Body of pancreas (tissue), 4 donors: ENCODE measurements around the gene CFAP70. TPM values are rescaled to one million over a fixed set of nuclear protein-coding genes. Genes with fewer than 3 reads are reported as not detected.
A peak's percentile ranks its signal among the peaks of the same experiment; 100 is the strongest.

ENCODE experiments used
- ATAC-seq: fragments of 150-250 bp; one replicate; pipeline ENCODE4 v1.9.1; 2016
- DNase-seq, 4 donors: peaks; one replicate each; pipeline ENCODE4 v3.0.0-alpha.2; 2019
- H3K27ac ChIP-seq, 4 donors: fragments of 200-600 bp; sonication (generic); 1 replicate in 3 of 4; 2 replicates in 1 of 4; pipeline versions ENCODE4 v1.5.1 to v1.6.1; 2016 to 2019; ENCODE audit warnings: mild to moderate bottlenecking in 1 of 4, mixed read lengths in 1 of 4, moderate library complexity in 1 of 4
- H3K27me3 ChIP-seq, 2 donors: fragments of 200-600 bp; sonication (generic); one replicate each; pipeline ENCODE4 v1.6.0; 2016; ENCODE audit warnings: mild to moderate bottlenecking in 1 of 2
- H3K36me3 ChIP-seq, 2 donors: fragments of 200-600 bp; sonication (generic); replicated peaks in 1 of 2; 2 replicates each; pipeline ENCODE4 v1.5.1; 2016; ENCODE audit warnings: low read depth in 2 of 2; ENCODE audit not compliant: insufficient read depth in 1 of 2
- H3K4me1 ChIP-seq: fragments of 200-600 bp; sonication (generic); one replicate; pipeline ENCODE4 v1.6.0; 2016
- H3K4me3 ChIP-seq, 2 donors: fragments of 200-600 bp; sonication (generic); 1 replicate in 1 of 2; 2 replicates in 1 of 2; pipeline ENCODE4 v1.5.1; 2016 to 2019
- H3K9me3 ChIP-seq, 3 donors: fragments of 200-600 bp; sonication (generic); 1 replicate in 2 of 3; 2 replicates in 1 of 3; pipeline ENCODE4 v1.5.1; 2016
- POLR2A ChIP-seq, 3 donors: fragments of 450-650 bp; IDR thresholded peaks; one replicate each; pipeline ENCODE4 v1.6.1; 2016; ENCODE audit warnings: antibody characterized with exemption in 3 of 3, mild to moderate bottlenecking in 2 of 3
- WGBS, 2 donors: methylation state at CpG; one replicate each; pipeline ENCODE4 v1.1.5; 2017; 5-methylcytosine and 5-hydroxymethylcytosine counted together
- intact Hi-C: fragments of 100-400 bp; cut with DNase I; formaldehyde crosslinking; loops from one replicate; pipeline ENCODE4 v1.15.1; 2023
- total RNA-seq, 2 donors: library from RNA; depleted of rRNA; stranded (reverse); fragments of >200 nt; gene quantifications; one replicate each; pipeline ENCODE4 v1.1.0, GENCODE V29; 2016
- TF ChIP-seq, protein P1 (sequence below), 7 experiments: fragments of 450-650 bp in 4 of 7; fragments of 200-600 bp in 3 of 7; sonication (generic) in 3 of 7; IDR thresholded peaks; one replicate each; pipeline ENCODE4 v1.5.1; 2016 to 2019; ENCODE audit warnings: antibody characterized with exemption in 7 of 7

The CFAP70 gene
- total RNA-seq, 2 donors from 2014 or later: 8.8 to 11.5 TPM

DNA sequence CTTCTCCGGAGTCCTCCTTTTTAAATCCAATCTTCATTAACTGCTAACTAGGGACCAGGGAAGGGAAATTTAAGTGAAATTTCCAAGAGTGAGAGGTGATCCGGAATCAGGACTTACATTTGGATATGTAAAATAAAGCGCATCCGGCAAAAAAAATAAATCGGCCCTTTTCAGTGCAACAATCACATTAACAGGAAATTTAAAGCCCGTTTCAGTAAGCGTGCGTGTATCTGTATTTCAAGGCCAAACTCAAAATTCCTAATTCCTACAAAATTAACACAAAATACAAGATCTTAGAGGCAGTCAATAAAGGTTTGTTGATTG lies 112.4 kb downstream of the CFAP70 start:
- 0 to 2% methylated on average over 8 of the region's 8 CpGs for WGBS, 2 donors
- Histone ChIP-seq H3K27ac (peak overlapping the region; percentile 58 to 90 (median 86)), H3K4me1 (peaks cover 26% of the 10 kb centered on the region), H3K27me3 (no peaks in the 10 kb centered on the region), H3K36me3 (peaks cover 0 to 12% of the 10 kb centered on the region in 2 donors), H3K4me3 (peak overlapping the region; percentile 14 to 89), H3K9me3 (no peaks in the 10 kb centered on the region)
- intact Hi-C loops: no loop called here
- no peak for ATAC-seq
- TF ChIP-seq POLR2A (IDR thresholded peaks at IDR 0.05): no peak
- TF ChIP-seq, protein P1, sequence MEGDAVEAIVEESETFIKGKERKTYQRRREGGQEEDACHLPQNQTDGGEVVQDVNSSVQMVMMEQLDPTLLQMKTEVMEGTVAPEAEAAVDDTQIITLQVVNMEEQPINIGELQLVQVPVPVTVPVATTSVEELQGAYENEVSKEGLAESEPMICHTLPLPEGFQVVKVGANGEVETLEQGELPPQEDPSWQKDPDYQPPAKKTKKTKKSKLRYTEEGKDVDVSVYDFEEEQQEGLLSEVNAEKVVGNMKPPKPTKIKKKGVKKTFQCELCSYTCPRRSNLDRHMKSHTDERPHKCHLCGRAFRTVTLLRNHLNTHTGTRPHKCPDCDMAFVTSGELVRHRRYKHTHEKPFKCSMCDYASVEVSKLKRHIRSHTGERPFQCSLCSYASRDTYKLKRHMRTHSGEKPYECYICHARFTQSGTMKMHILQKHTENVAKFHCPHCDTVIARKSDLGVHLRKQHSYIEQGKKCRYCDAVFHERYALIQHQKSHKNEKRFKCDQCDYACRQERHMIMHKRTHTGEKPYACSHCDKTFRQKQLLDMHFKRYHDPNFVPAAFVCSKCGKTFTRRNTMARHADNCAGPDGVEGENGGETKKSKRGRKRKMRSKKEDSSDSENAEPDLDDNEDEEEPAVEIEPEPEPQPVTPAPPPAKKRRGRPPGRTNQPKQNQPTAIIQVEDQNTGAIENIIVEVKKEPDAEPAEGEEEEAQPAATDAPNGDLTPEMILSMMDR (IDR thresholded peaks at IDR 0.05): no peak
- no peak for DNase-seq

DNA sequence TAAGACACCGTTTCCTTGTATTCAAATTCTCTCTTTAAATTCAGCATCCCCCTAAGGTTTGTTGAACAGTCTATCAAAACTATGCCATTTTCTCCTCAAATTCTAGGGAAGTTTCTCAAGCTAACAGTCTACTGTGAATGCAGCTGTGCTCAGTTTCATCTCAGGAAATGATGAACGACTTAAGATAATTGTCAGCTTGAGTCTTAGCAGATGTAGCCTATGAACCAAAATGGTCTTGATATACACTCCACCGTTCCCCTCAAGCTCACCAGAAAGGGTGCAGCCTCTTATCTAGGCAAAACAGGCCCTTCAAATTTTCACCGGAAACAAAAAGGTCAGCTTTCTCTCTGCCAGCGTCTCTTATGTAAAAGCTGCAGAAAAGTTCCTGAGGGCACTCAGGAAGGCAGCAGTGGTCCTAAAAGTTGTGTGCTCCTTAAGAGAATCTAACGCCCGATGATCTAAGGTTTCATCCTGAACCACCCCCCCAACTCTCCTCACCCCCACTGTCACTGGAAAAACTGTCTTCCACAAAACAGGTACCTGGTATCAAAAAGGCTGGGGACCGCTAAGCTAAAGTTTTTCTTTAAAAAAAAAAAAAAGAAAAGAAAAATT lies 113.7 kb downstream of the CFAP70 start:
- DNase-seq (no peak), ATAC-seq (no peak)
- TF ChIP-seq, protein P1 (IDR thresholded peaks at IDR 0.05): no peak
- TF ChIP-seq POLR2A (IDR thresholded peaks at IDR 0.05): no peak
- Histone ChIP-seq H3K27ac (no peak overlapping the region), H3K27me3 (no peaks in the 10 kb centered on the region), H3K4me3 (no peak overlapping the region), H3K9me3 (no peaks in the 10 kb centered on the region), H3K36me3 (peaks cover 0 to 19% of the 10 kb centered on the region in 2 donors), H3K4me1 (peaks cover 17% of the 10 kb centered on the region)
- intact Hi-C loops: no loop called here
- 66 to 70% methylated on average over 8 of the region's 8 CpGs for WGBS, 2 donors

DNA sequence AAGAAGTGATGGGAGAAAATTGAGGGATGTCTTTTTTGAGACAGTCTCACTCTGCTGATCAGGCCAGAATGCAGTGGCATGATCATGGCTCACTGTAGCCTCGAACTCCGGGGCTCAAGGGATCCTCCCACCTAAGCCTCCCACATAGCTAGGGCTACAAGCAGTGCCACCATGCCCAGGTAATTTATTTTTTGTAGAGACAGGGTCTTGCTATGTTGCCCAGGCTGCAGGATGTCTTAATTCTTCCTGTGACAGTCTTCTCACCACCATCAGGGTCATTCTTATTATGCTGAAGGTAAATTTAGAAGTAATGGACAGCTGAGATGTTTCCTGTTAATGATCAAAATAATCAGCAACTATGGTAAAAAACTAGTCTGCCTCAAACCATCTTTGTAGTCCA lies 118.8 kb downstream of the CFAP70 start:
- Histone ChIP-seq H3K4me1 (no peaks in the 10 kb centered on the region), H3K27me3 (no peaks in the 10 kb centered on the region), H3K4me3 (no peak overlapping the region), H3K9me3 (no peaks in the 10 kb centered on the region), H3K27ac (no peak overlapping the region), H3K36me3 (peaks cover 0 to 20% of the 10 kb centered on the region in 2 donors)
- no peak for TF ChIP-seq POLR2A (IDR thresholded peaks at IDR 0.05)
- TF ChIP-seq, protein P1 (IDR thresholded peaks at IDR 0.05): no peak
- DNase-seq: no peak
- intact Hi-C loops: no loop called here
- ATAC-seq: no peak
- 85 to 94% methylated on average over 2 of the region's 2 CpGs for WGBS, 2 donors

DNA sequence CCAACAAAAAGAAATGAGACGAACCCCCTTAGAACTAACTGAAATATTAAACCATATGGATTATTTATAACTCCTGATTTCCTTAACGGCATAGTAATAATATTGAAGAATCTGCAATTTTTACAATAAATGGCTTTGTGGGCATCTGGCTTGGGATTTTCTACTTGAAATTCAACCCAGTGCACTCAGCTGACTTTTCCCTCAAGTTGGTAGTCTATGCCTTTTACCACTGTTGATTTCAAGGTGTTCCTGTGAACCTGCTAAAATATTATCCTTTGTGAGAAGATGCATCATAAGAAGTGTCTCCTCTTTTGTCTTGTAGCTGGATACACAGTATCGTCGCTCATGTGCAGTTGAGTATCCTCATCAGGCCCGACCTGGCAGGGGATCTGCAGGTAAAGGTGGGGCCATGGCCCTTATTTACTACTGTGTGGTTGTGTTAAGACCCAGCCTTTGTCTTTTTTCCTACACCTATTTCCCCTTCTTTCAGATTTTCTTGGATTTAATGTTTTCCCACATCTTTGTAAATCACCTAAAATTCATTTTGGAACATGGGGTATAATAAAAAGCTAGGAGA lies 119.6 kb downstream of the CFAP70 start:
- no peak for TF ChIP-seq POLR2A (IDR thresholded peaks at IDR 0.05)
- TF ChIP-seq, protein P1 (IDR thresholded peaks at IDR 0.05): no peak
- ATAC-seq: no peak
- Histone ChIP-seq H3K4me1 (no peaks in the 10 kb centered on the region), H3K4me3 (no peak overlapping the region), H3K9me3 (no peaks in the 10 kb centered on the region), H3K36me3 (peaks cover 0 to 20% of the 10 kb centered on the region in 2 donors), H3K27ac (no peak overlapping the region), H3K27me3 (no peaks in the 10 kb centered on the region)
- 91 to 94% methylated on average over 5 of the region's 5 CpGs for WGBS, 2 donors
- DNase-seq: no peak
- intact Hi-C loops: no loop called here

DNA sequence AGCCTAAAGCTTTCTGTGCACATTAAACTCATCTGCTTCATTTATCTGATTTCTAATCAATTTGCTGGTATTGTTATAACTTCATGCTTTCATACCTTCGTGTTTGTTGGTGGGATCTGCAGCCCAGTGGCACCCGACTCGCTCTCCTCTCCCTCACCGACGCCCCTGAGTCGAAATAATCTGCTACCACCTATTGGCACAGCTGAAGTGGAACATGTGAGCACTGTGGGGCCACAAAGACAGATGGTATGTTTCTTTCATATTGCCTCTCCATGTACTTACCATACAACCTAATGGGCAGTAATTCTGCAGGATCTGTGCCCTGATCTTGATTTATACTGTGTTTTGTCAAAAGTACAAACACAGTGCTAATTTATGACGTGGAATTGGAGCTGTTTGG lies 124.0 kb downstream of the CFAP70 start:
- Histone ChIP-seq H3K27ac (no peak overlapping the region), H3K9me3 (no peaks in the 10 kb centered on the region), H3K27me3 (no peaks in the 10 kb centered on the region), H3K4me3 (no peak overlapping the region), H3K36me3 (peaks cover 0 to 1% of the 10 kb centered on the region in 2 donors), H3K4me1 (no peaks in the 10 kb centered on the region)
- 83% methylated on average over 7 of the region's 7 CpGs for WGBS, 2 donors
- TF ChIP-seq, protein P1 (IDR thresholded peaks at IDR 0.05): no peak
- TF ChIP-seq POLR2A (IDR thresholded peaks at IDR 0.05): no peak
- ATAC-seq: no peak
- intact Hi-C loops: no loop called here
- no peak for DNase-seq
